Kasumi-1 (cell line): ENCODE data around the gene ANTKMT.
"Not testable (repeated sequence)": the region's sequence is repeated elsewhere in the genome, so short reads cannot be mapped to it uniquely, and the experiment has no call there.

Experiments
- DNase-seq, 2 experiments: peaks; one replicate each; lab custom pipeline; 2025; lab: John Stamatoyannopoulos, UW

The ANTKMT gene

GRCh38 chr16:743794-744500 is 23.0 kb downstream of the ANTKMT start:
- no peak for DNase-seq

GRCh38 chr16:745739-746138 is 24.8 kb downstream of the ANTKMT start:
- DNase-seq: no peak

GRCh38 chr16:746637-747036 is 25.7 kb downstream of the ANTKMT start:
- no peak for DNase-seq

- no peak for DNase-seq
These were observed 27.2 kb downstream of the ANTKMT start for GRCh38 chr16:747978-748746.

- no peak for DNase-seq
These were observed 28.1 kb downstream of the ANTKMT start for GRCh38 chr16:749010-749409.

GRCh38 chr16:750485-750884 is 29.5 kb downstream of the ANTKMT start:
- no peak for DNase-seq

GRCh38 chr16:751152-752006 is 30.4 kb downstream of the ANTKMT start:
- no peak for DNase-seq

- DNase-seq: no peak
These were observed 31.0 kb downstream of the ANTKMT start for GRCh38 chr16:752007-752312.

- DNase-seq: not testable (repeated sequence)
These were observed 33.2 kb downstream of the ANTKMT start for GRCh38 chr16:754121-754607.

GRCh38 chr16:754656-755055 is 33.7 kb downstream of the ANTKMT start:
- peak in 1 of 2 experiments; percentile 12 for DNase-seq

- no peak for DNase-seq
These were observed 35.5 kb downstream of the ANTKMT start for GRCh38 chr16:756428-756827.

- no peak for DNase-seq
These were observed 38.4 kb downstream of the ANTKMT start for GRCh38 chr16:759110-759910.

- DNase-seq: no peak
These were observed 39.1 kb downstream of the ANTKMT start for GRCh38 chr16:760065-760464.

GRCh38 chr16:760545-761343 is 39.8 kb downstream of the ANTKMT start, which contains the start of gene MSLN:
TSS of gene MSLN (plus strand) at chr16:760734. CDS start at chr16:762681, 1,947 bp downstream.
- no peak for DNase-seq

- no peak for DNase-seq
These were observed 40.9 kb downstream of the ANTKMT start for GRCh38 chr16:761625-762513.

- no peak for DNase-seq
These were observed 41.8 kb downstream of the ANTKMT start for GRCh38 chr16:762595-763268.

GRCh38 chr16:763369-764183 is 42.6 kb downstream of the ANTKMT start:
- DNase-seq: no peak

- DNase-seq: no peak
These were observed 43.3 kb downstream of the ANTKMT start for GRCh38 chr16:764184-764750.
